HEK293 (cell line): Measurements from ENCODE around the gene TBC1D14.

Experiments
- CTCF ChIA-PET: fragments of 350-600 bp; formaldehyde crosslinking; extraction: SDS; loops from one replicate; lab custom pipeline; 2021; ENCODE audit warnings: antibody characterized with exemption; lab: Yijun Ruan, JAX
- POLR2A ChIA-PET: fragments of 300-600 bp; formaldehyde crosslinking; extraction: SDS; loops from one replicate; lab custom pipeline; 2020; ENCODE audit warnings: antibody characterized with exemption, inconsistent platforms; lab: Yijun Ruan, JAX
- H3K27ac ChIP-seq: fragments of 200-500 bp; sonication (Bioruptor generic); 2 replicates; pipeline ENCODE4 v1.5.1; 2014; ENCODE audit warnings: low read depth, low read length, control low read depth, inconsistent platforms; ENCODE audit errors: extremely low read depth
- H3K36me3 ChIP-seq, 2 experiments: fragments of 200-500 bp in 1 of 2; sonication (Bioruptor generic) in 1 of 2; 1 replicate in 1 of 2; 2 replicates in 1 of 2; pipeline ENCODE4 v1.5.1; 2014 to 2017; ENCODE audit warnings: inconsistent platforms in 2 of 2, low read length in 2 of 2; ENCODE audit not compliant: control insufficient read depth in 2 of 2, insufficient read depth in 1 of 2
- H3K4me1 ChIP-seq: fragments of 200-500 bp; sonication (Bioruptor generic); 2 replicates; pipeline ENCODE4 v1.5.1; 2014; ENCODE audit warnings: mild to moderate bottlenecking, low read length, inconsistent platforms; ENCODE audit not compliant: control insufficient read depth, insufficient read depth
- H3K4me3 ChIP-seq: 2 replicates; pipeline ENCODE4 v1.5.1; 2011; ENCODE audit warnings: low read depth, mild to moderate bottlenecking, control low read depth, low read length, moderate library complexity
- H3K9me3 ChIP-seq: fragments of 200-500 bp; sonication (Bioruptor generic); 2 replicates; pipeline ENCODE4 v1.5.1; 2014; ENCODE audit warnings: low read depth, low read length, inconsistent platforms; ENCODE audit not compliant: control insufficient read depth, insufficient read depth
- EGR2 ChIP-seq: fragments of 450-650 bp; formaldehyde crosslinking; IDR thresholded peaks from 2 replicates; pipeline ENCODE4 v1.5.1; 2016; ENCODE audit warnings: low read depth, missing biosample characterization, missing genetic modification characterization
- PRDM1 ChIP-seq: fragments of 450-650 bp; formaldehyde crosslinking; IDR thresholded peaks from 2 replicates; pipeline ENCODE4; 2016; ENCODE audit warnings: missing biosample characterization, missing genetic modification characterization
- SP7 ChIP-seq: fragments of 450-650 bp; formaldehyde crosslinking; IDR thresholded peaks from 2 replicates; pipeline ENCODE4 v1.5.1; 2016; ENCODE audit warnings: missing biosample characterization, missing genetic modification characterization
- YY1 ChIP-seq: fragments of 450-650 bp; formaldehyde crosslinking; IDR thresholded peaks from 2 replicates; pipeline ENCODE4 v1.5.1; 2018; ENCODE audit warnings: missing biosample characterization, missing genetic modification characterization
- YY2 ChIP-seq: fragments of 450-650 bp; formaldehyde crosslinking; IDR thresholded peaks from 2 replicates; pipeline ENCODE4 v1.5.1; 2016; ENCODE audit warnings: missing biosample characterization, missing genetic modification characterization
- ZBTB20 ChIP-seq: fragments of 450-650 bp; formaldehyde crosslinking; IDR thresholded peaks from 2 replicates; pipeline ENCODE4 v1.5.1; 2016; ENCODE audit warnings: missing biosample characterization, missing genetic modification characterization
- ZBTB44 ChIP-seq: fragments of 450-650 bp; IDR thresholded peaks from 2 replicates; pipeline ENCODE4 v1.5.1; 2018; ENCODE audit warnings: missing biosample characterization, mild to moderate bottlenecking, missing genetic modification characterization
- ZEB2 ChIP-seq: fragments of 450-650 bp; formaldehyde crosslinking; IDR thresholded peaks from 2 replicates; pipeline ENCODE4 v1.5.1; 2016; ENCODE audit warnings: missing biosample characterization, missing genetic modification characterization
- ZNF24 ChIP-seq: fragments of 450-650 bp; formaldehyde crosslinking; IDR thresholded peaks from 2 replicates; pipeline ENCODE4 v1.5.1; 2016; ENCODE audit warnings: missing biosample characterization, missing genetic modification characterization
- ZNF292 ChIP-seq: fragments of 450-650 bp; formaldehyde crosslinking; IDR thresholded peaks from 2 replicates; pipeline ENCODE4 v1.5.1; 2016; ENCODE audit warnings: low read depth, missing biosample characterization, missing genetic modification characterization, borderline replicate concordance
- ZNF302 ChIP-seq: fragments of 450-650 bp; formaldehyde crosslinking; IDR thresholded peaks from 2 replicates; pipeline ENCODE4 v1.5.1; 2016; ENCODE audit warnings: missing biosample characterization, missing genetic modification characterization, low read depth
- ZNF354C ChIP-seq: fragments of 450-650 bp; formaldehyde crosslinking; IDR thresholded peaks from 2 replicates; pipeline ENCODE4 v1.5.1; 2016; ENCODE audit warnings: missing biosample characterization, missing genetic modification characterization, low read depth, borderline replicate concordance
- ZNF391 ChIP-seq: fragments of 450-650 bp; formaldehyde crosslinking; IDR thresholded peaks from 2 replicates; pipeline ENCODE4 v1.5.1; 2016; ENCODE audit warnings: low read depth, missing biosample characterization, missing genetic modification characterization, borderline replicate concordance
- ZNF404 ChIP-seq: fragments of 450-650 bp; formaldehyde crosslinking; IDR thresholded peaks from 2 replicates; pipeline ENCODE4 v1.5.1; 2017; ENCODE audit warnings: missing biosample characterization, missing genetic modification characterization
- ZNF416 ChIP-seq: fragments of 450-650 bp; formaldehyde crosslinking; IDR thresholded peaks from 2 replicates; pipeline ENCODE4 v1.5.1; 2016; ENCODE audit warnings: missing biosample characterization, missing genetic modification characterization
- ZNF473 ChIP-seq: fragments of 450-650 bp; formaldehyde crosslinking; IDR thresholded peaks from 2 replicates; pipeline ENCODE4 v1.5.1; 2017; ENCODE audit warnings: missing biosample characterization, missing genetic modification characterization
- ZNF510 ChIP-seq: fragments of 450-650 bp; formaldehyde crosslinking; IDR thresholded peaks from 2 replicates; pipeline ENCODE4 v1.5.1; 2018; ENCODE audit warnings: mild to moderate bottlenecking, missing genetic modification characterization, missing biosample characterization; ENCODE audit not compliant: insufficient replicate concordance
- ZNF513 ChIP-seq: fragments of 450-650 bp; IDR thresholded peaks from 2 replicates; pipeline ENCODE4 v1.5.1; 2018; ENCODE audit warnings: missing biosample characterization, missing genetic modification characterization
- ZNF544 ChIP-seq: fragments of 450-650 bp; formaldehyde crosslinking; IDR thresholded peaks from 2 replicates; pipeline ENCODE4 v1.5.0; 2017; ENCODE audit warnings: missing biosample characterization, missing genetic modification characterization
- ZNF555 ChIP-seq: fragments of 450-650 bp; formaldehyde crosslinking; conservative IDR thresholded peaks from 2 replicates; pipeline ENCODE4 v1.5.1; 2017; ENCODE audit warnings: missing biosample characterization, mild to moderate bottlenecking, missing genetic modification characterization, inconsistent platforms
- ZNF629 ChIP-seq: fragments of 450-650 bp; formaldehyde crosslinking; IDR thresholded peaks from 2 replicates; pipeline ENCODE4 v1.5.1; 2017; ENCODE audit warnings: missing biosample characterization, missing genetic modification characterization
- ZNF654 ChIP-seq: fragments of 450-650 bp; formaldehyde crosslinking; IDR thresholded peaks from 2 replicates; pipeline ENCODE4 v1.5.1; 2016; ENCODE audit warnings: low read depth, missing biosample characterization, missing genetic modification characterization
- ZNF768 ChIP-seq: fragments of 450-650 bp; formaldehyde crosslinking; IDR thresholded peaks from 2 replicates; pipeline ENCODE4 v1.5.1; 2018; ENCODE audit warnings: missing biosample characterization, mild to moderate bottlenecking, missing genetic modification characterization
- ZSCAN23 ChIP-seq: fragments of 450-650 bp; formaldehyde crosslinking; IDR thresholded peaks from 2 replicates; pipeline ENCODE4 v1.5.1; 2016; ENCODE audit warnings: missing biosample characterization, missing genetic modification characterization
- TF ChIP-seq, protein P1 (sequence below): fragments of 450-650 bp; formaldehyde crosslinking; IDR thresholded peaks from 2 replicates; pipeline ENCODE4 v1.5.1; 2016; ENCODE audit warnings: missing biosample characterization, missing genetic modification characterization
- TF ChIP-seq, protein P2 (sequence below): fragments of 450-650 bp; formaldehyde crosslinking; IDR thresholded peaks from 2 replicates; pipeline ENCODE4 v1.5.1; 2016; ENCODE audit warnings: missing biosample characterization, missing genetic modification characterization
- TF ChIP-seq, protein P3 (sequence below): fragments of 450-650 bp; formaldehyde crosslinking; optimal IDR thresholded peaks from 2 replicates; pipeline ENCODE3; 2016; ENCODE audit warnings: missing biosample characterization, mild to moderate bottlenecking, missing genetic modification characterization

Gene TBC1D14

DNA sequence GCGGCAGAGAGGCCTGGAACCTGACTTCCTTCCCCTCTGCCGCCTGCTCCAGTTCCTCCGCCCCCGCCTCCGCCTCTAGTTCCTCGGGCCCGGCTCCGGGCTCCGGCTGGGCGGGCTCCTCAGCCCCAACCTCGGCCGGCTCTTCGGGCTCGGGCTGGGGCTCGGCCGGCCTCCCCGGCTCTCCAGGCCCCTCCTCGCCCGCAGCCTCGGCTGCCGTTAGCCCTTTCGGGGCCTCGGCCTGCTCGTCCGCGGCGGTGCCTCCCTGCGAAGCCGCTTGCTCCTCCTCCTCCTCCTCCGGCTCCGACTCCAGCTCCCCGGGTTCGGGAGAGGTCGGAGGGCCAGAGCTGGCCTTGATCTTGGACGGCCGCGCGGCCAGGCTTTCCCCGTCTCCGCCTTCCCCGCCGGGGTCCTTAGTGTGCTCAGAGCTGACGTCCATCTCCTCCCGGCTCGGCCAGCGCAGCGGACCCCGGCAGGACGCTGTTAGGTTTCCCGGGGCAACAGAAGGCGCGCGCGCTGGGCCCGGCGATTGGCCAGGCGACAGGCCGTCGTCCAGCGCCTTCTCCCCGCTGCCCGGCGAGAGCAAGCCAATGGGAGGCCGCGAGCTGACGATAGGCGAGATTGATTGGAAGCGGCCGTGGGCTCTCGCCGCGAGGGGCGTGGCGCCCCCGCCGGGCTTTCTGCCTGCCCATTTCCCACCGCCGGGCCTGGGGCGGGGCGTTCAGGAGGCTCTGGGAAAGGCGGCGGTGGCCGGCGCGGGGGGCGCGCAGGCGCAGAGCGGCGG, 133.1 kb downstream of the TBC1D14 start (continued):
- TF ChIP-seq ZNF513 (tag by site-specific recombination) (peak; percentile 49; the same call in 1 of the 2 replicates), ZBTB20 (tag by site-specific recombination) (peak; percentile 98), ZNF292 (tag by site-specific recombination) (no peak), ZNF654 (no peak), EGR2 (tag by site-specific recombination) (no peak), ZNF416 (tag by site-specific recombination) (no peak), ZNF354C (tag by site-specific recombination) (no peak), ZNF555 (no peak), YY2 (tag by site-specific recombination) (no peak), ZNF24 (tag by site-specific recombination) (no peak), ZNF544 (no peak), ZNF404 (no peak), PRDM1 (tag by site-specific recombination) (no peak), ZNF302 (tag by site-specific recombination) (no peak), ZNF768 (tag by site-specific recombination) (no peak), ZBTB44 (tag by site-specific recombination) (no peak), SP7 (tag by site-specific recombination) (no peak), ZNF629 (no peak), ZSCAN23 (tag by site-specific recombination) (no peak), ZNF510 (no peak), ZNF473 (no peak)
- TF ChIP-seq, protein P1, sequence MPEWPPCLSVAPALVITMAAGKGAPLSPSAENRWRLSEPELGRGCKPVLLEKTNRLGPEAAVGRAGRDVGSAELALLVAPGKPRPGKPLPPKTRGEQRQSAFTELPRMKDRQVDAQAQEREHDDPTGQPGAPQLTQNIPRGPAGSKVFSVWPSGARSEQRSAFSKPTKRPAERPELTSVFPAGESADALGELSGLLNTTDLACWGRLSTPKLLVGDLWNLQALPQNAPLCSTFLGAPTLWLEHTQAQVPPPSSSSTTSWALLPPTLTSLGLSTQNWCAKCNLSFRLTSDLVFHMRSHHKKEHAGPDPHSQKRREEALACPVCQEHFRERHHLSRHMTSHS: no peak
- TF ChIP-seq, all 188 proteins: peak for 22

DNA sequence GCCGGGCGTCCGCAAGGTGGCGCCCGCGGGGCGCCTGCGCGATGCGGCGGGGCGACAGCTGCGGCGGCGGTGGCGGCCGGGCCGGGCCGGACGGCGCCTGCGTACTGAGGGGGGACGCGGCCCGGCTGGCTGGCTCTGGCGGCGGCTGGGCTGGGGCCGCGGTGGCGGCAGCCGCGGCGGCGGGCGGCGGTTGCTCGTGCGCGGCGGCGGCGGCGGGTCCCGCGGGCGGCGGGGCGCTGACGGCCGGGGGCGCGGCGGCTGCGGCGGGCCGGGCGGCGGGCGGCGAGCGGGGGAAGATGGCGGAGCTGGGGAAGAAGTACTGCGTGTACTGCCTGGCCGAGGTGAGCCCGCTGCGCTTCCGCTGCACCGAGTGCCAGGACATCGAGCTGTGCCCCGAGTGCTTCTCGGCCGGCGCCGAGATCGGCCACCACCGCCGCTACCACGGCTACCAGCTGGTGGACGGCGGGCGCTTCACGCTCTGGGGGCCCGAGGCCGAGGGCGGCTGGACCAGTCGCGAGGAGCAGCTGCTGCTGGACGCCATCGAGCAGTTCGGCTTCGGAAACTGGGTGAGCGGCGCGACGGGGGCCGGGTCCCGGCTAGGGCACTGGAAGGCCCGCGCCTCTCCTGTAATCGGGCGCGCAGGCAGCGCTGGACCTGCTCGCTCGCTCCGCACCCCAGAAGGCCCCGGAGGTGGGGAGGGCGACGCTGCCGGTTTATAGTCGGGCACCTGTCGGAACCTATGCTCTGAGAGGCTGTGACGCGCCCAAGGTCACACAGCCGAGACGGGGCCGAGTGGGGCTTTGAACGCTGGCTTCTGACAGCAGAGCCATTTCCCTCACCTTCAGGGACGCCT, 133.9 kb downstream of the TBC1D14 start, which contains the start of gene TADA2B:
TADA2B (plus strand) TSS at position 89 of the 853 bp plus-strand sequence; CDS start at position 297, 208 bp downstream.
- H3K4me1 ChIP-seq: no peaks in the 10 kb centered on the region
- ChIA-PET POLR2A (interaction anchor here (0.5 to 3.5 kb wide), 9 partner anchors 12 to 370 kb away, joined by 3 to 14 read pairs (median 4); partner anchors contain the start of gene GRPEL1), CTCF (interaction anchor here (0.5 to 3.7 kb wide), 11 partner anchors 12 to 326 kb away, joined by 3 to 20 read pairs (median 4); partner anchors contain the start of gene GRPEL1)
- H3K27ac ChIP-seq: peak within 1 kb of the TSS; percentile 78; the same call in 1 of the 2 replicates
- peaks cover 0 to 17% of the 10 kb centered on the region in 2 experiments; a peak in 1 of 3 replicates for H3K36me3 ChIP-seq
- H3K9me3 ChIP-seq: no peaks in the 10 kb centered on the region
- peak within 1 kb of the TSS; percentile 90 for H3K4me3 ChIP-seq
- 0 out of 2 replicates have a peak, but pooled peaks have one; percentile 30 for TF ChIP-seq ZEB2
- TF ChIP-seq SP7 (tag by site-specific recombination): peak; percentile 28; the same call in 1 of the 2 replicates
- TF ChIP-seq YY2 (tag by site-specific recombination): peak; percentile 63
- TF ChIP-seq ZNF391 (tag by site-specific recombination): 0 out of 2 replicates have a peak, but pooled peaks have one; percentile 30
- TF ChIP-seq, protein P2, sequence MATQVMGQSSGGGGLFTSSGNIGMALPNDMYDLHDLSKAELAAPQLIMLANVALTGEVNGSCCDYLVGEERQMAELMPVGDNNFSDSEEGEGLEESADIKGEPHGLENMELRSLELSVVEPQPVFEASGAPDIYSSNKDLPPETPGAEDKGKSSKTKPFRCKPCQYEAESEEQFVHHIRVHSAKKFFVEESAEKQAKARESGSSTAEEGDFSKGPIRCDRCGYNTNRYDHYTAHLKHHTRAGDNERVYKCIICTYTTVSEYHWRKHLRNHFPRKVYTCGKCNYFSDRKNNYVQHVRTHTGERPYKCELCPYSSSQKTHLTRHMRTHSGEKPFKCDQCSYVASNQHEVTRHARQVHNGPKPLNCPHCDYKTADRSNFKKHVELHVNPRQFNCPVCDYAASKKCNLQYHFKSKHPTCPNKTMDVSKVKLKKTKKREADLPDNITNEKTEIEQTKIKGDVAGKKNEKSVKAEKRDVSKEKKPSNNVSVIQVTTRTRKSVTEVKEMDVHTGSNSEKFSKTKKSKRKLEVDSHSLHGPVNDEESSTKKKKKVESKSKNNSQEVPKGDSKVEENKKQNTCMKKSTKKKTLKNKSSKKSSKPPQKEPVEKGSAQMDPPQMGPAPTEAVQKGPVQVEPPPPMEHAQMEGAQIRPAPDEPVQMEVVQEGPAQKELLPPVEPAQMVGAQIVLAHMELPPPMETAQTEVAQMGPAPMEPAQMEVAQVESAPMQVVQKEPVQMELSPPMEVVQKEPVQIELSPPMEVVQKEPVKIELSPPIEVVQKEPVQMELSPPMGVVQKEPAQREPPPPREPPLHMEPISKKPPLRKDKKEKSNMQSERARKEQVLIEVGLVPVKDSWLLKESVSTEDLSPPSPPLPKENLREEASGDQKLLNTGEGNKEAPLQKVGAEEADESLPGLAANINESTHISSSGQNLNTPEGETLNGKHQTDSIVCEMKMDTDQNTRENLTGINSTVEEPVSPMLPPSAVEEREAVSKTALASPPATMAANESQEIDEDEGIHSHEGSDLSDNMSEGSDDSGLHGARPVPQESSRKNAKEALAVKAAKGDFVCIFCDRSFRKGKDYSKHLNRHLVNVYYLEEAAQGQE (tag by site-specific recombination): peak; percentile 47; the same call in 1 of the 2 replicates
- TF ChIP-seq, protein P3, sequence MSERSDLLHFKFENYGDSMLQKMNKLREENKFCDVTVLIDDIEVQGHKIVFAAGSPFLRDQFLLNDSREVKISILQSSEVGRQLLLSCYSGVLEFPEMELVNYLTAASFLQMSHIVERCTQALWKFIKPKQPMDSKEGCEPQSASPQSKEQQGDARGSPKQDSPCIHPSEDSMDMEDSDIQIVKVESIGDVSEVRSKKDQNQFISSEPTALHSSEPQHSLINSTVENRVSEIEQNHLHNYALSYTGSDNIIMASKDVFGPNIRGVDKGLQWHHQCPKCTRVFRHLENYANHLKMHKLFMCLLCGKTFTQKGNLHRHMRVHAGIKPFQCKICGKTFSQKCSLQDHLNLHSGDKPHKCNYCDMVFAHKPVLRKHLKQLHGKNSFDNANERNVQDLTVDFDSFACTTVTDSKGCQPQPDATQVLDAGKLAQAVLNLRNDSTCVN (tag by site-specific recombination): peak; percentile 67
- peak; percentile 72; the same call in 1 of the 2 replicates for TF ChIP-seq YY1 (tag by site-specific recombination)
